NT2/D1 (cell line): ENCODE measurements around the gene PCP4.

Experiments
- DNase-seq: peaks from one replicate; pipeline ENCODE4 v3.0.0-alpha.2; 2011; ENCODE audit warnings: low read depth, low spot score
- H3K27me3 ChIP-seq: 2 replicates; pipeline ENCODE4 v1.6.0; 2011; ENCODE audit warnings: mild to moderate bottlenecking; ENCODE audit not compliant: insufficient read length, insufficient read depth
- H3K36me3 ChIP-seq: 2 replicates; pipeline ENCODE4 v1.6.1; 2011; ENCODE audit warnings: mild to moderate bottlenecking, low read length, mixed read lengths; ENCODE audit not compliant: insufficient read depth, insufficient read length
- H3K4me1 ChIP-seq: 2 replicates; pipeline ENCODE4 v1.5.1; 2011; ENCODE audit not compliant: insufficient read depth, insufficient read length
- H3K4me3 ChIP-seq: 2 replicates; pipeline ENCODE4 v1.5.1; 2011; ENCODE audit warnings: low read depth; ENCODE audit not compliant: insufficient read length
- H3K9ac ChIP-seq: 2 replicates; pipeline ENCODE4 v1.6.0; 2011; ENCODE audit warnings: low read depth; ENCODE audit not compliant: insufficient read length
- H3K9me3 ChIP-seq: 2 replicates; pipeline ENCODE4 v1.5.1; 2011; ENCODE audit warnings: mild to moderate bottlenecking, low read length; ENCODE audit not compliant: insufficient read depth
- SUZ12 ChIP-seq: IDR thresholded peaks from 2 replicates; pipeline ENCODE4 v1.6.1; 2011; ENCODE audit not compliant: insufficient read length, insufficient read depth; ENCODE audit errors: extremely low read depth
- YY1 ChIP-seq: IDR thresholded peaks from 2 replicates; pipeline ENCODE4 v1.6.1; 2011; ENCODE audit not compliant: insufficient read length, insufficient read depth
- ZNF274 ChIP-seq: IDR thresholded peaks from 2 replicates; pipeline ENCODE4 v1.6.1; 2011; ENCODE audit warnings: mild to moderate bottlenecking, low read depth, low read length

Gene PCP4

GRCh38 chr21:39924577-39925308 is 57.5 kb downstream of the PCP4 start:
- Histone ChIP-seq H3K4me1 (peaks cover 8% of the 10 kb centered on the region), H3K9me3 (no peaks in the 10 kb centered on the region)

GRCh38 chr21:39927304-39927886 is 60.2 kb downstream of the PCP4 start:
- Histone ChIP-seq H3K36me3 (no peaks in the 10 kb centered on the region), H3K4me1 (peaks cover 8% of the 10 kb centered on the region), H3K9me3 (no peaks in the 10 kb centered on the region), H3K9ac (no peak overlapping the region), H3K4me3 (no peak overlapping the region), H3K27me3 (no peaks in the 10 kb centered on the region)
- TF ChIP-seq SUZ12, result no peak
- no peak for TF ChIP-seq ZNF274
- TF ChIP-seq YY1, result no peak
- DNase-seq, result no peak

More at GRCh38 chr21:39924577-39925308, 57.5 kb downstream of the PCP4 start:
- H3K4me3 ChIP-seq, result no peak overlapping the region
- no peak overlapping the region for H3K9ac ChIP-seq
- TF ChIP-seq SUZ12 (no peak), YY1 (no peak), ZNF274 (no peak)
- H3K36me3 ChIP-seq, result no peaks in the 10 kb centered on the region
- H3K27me3 ChIP-seq, result no peaks in the 10 kb centered on the region
- DNase-seq, result no peak

- Histone ChIP-seq H3K27me3 (no peaks in the 10 kb centered on the region), H3K9me3 (no peaks in the 10 kb centered on the region), H3K4me1 (peaks cover 2% of the 10 kb centered on the region), H3K9ac (no peak overlapping the region), H3K4me3 (no peak overlapping the region), H3K36me3 (no peaks in the 10 kb centered on the region)
- DNase-seq, result no peak
- no peak for TF ChIP-seq YY1
Measured at GRCh38 chr21:39932335-39932734, 65.1 kb downstream of the PCP4 start.

- no peaks in the 10 kb centered on the region for H3K27me3 ChIP-seq
- H3K9ac ChIP-seq, result no peak overlapping the region
- no peaks in the 10 kb centered on the region for H3K4me1 ChIP-seq
- H3K9me3 ChIP-seq, result no peaks in the 10 kb centered on the region
- TF ChIP-seq ZNF274, result no peak
- TF ChIP-seq YY1, result no peak
- TF ChIP-seq SUZ12, result no peak
- H3K36me3 ChIP-seq, result no peaks in the 10 kb centered on the region
- DNase-seq, result no peak
- no peak overlapping the region for H3K4me3 ChIP-seq
Measured at GRCh38 chr21:39934895-39935294, 67.7 kb downstream of the PCP4 start.

GRCh38 chr21:39935716-39936115 is 68.5 kb downstream of the PCP4 start:
- Histone ChIP-seq H3K9me3 (no peaks in the 10 kb centered on the region), H3K4me1 (no peaks in the 10 kb centered on the region), H3K27me3 (no peaks in the 10 kb centered on the region), H3K36me3 (no peaks in the 10 kb centered on the region), H3K9ac (no peak overlapping the region), H3K4me3 (no peak overlapping the region)
- no peak for DNase-seq
- TF ChIP-seq ZNF274 (no peak), YY1 (no peak), SUZ12 (no peak)

GRCh38 chr21:39938086-39938625 is 70.9 kb downstream of the PCP4 start:
- Histone ChIP-seq H3K4me3 (no peak overlapping the region), H3K9me3 (no peaks in the 10 kb centered on the region), H3K36me3 (no peaks in the 10 kb centered on the region), H3K27me3 (no peaks in the 10 kb centered on the region), H3K4me1 (no peaks in the 10 kb centered on the region), H3K9ac (no peak overlapping the region)
- no peak for DNase-seq
- TF ChIP-seq SUZ12, result no peak
- TF ChIP-seq ZNF274, result no peak
- no peak for TF ChIP-seq YY1

GRCh38 chr21:39946199-39946598 is 79.0 kb downstream of the PCP4 start:
- peaks cover 15% of the 10 kb centered on the region for H3K9me3 ChIP-seq
- H3K9ac ChIP-seq, result no peak overlapping the region
- H3K4me1 ChIP-seq, result no peaks in the 10 kb centered on the region
- H3K36me3 ChIP-seq, result no peaks in the 10 kb centered on the region
- no peak for DNase-seq
- peaks cover 2% of the 10 kb centered on the region for H3K27me3 ChIP-seq
- TF ChIP-seq ZNF274 (no peak), YY1 (no peak), SUZ12 (no peak)
- H3K4me3 ChIP-seq, result no peak overlapping the region
